MCF 10A (cell line): Measurements from ENCODE around the gene ZFP92. TPM values are rescaled to one million over a fixed set of nuclear protein-coding genes. Genes with fewer than 3 reads are reported as not detected.

Source experiments
- BruUV-seq: library from RNA; stranded (reverse); fragments of 400-500 nt; replicated peaks from 2 replicates; lab custom pipeline; 2021; lab: Mats Ljungman, UMichigan
- CTCF ChIA-PET: fragments of 300-600 bp; sonication (Branson Sonifier 250); formaldehyde crosslinking; extraction: SDS; loops from one replicate; lab custom pipeline; 2021; ENCODE audit warnings: antibody characterized with exemption, inconsistent platforms; lab: Yijun Ruan, JAX
- POLR2A ChIA-PET: fragments of 300-600, 350-650 bp; sonication (Branson Sonifier 250); formaldehyde crosslinking; extraction: SDS; loops from one replicate; lab custom pipeline; 2020; ENCODE audit warnings: antibody characterized with exemption, inconsistent platforms; lab: Yijun Ruan, JAX
- DNase-seq: peaks from one replicate; pipeline ENCODE4 v3.0.0-alpha.2; 2018; ENCODE audit not compliant: unreplicated experiment
- H3K27ac Mint-ChIP-seq: one replicate; pipeline ENCODE4 v1.8.0; 2022; ENCODE audit warnings: mild to moderate bottlenecking, low read depth, mixed read lengths; ENCODE audit not compliant: unreplicated experiment
- H3K27me3 Mint-ChIP-seq: one replicate; pipeline ENCODE4 v1.8.0; 2022; ENCODE audit warnings: mixed read lengths; ENCODE audit not compliant: insufficient read depth, unreplicated experiment
- H3K36me3 Mint-ChIP-seq: one replicate; pipeline ENCODE4 v1.8.0; 2022; ENCODE audit warnings: mild to moderate bottlenecking, moderate library complexity, mixed read lengths; ENCODE audit not compliant: insufficient read depth, unreplicated experiment
- H3K4me1 Mint-ChIP-seq: one replicate; pipeline ENCODE4 v1.8.0; 2022; ENCODE audit warnings: mixed read lengths; ENCODE audit not compliant: insufficient read depth, unreplicated experiment
- H3K4me3 Mint-ChIP-seq: one replicate; pipeline ENCODE4 v1.8.0; 2022; ENCODE audit warnings: mild to moderate bottlenecking, moderate library complexity, mixed read lengths; ENCODE audit not compliant: unreplicated experiment
- H3K9me3 Mint-ChIP-seq: one replicate; pipeline ENCODE4 v1.8.0; 2022; ENCODE audit warnings: mixed read lengths; ENCODE audit not compliant: unreplicated experiment
- intact Hi-C: fragments of 100-400 bp; cut with micrococcal nuclease; formaldehyde crosslinking; loops from 2 replicates; pipeline ENCODE4 v1.14.1; 2022
- total RNA-seq: library from RNA; stranded (reverse); gene quantifications from 2 replicates; pipeline ENCODE4 v1.2.3, GENCODE V29; 2022
- TF ChIP-seq, protein P1 (sequence below): fragments of 200-600 bp; IDR thresholded peaks from one replicate; pipeline ENCODE4 v1.8.0; 2022; ENCODE audit warnings: antibody characterized with exemption, mild to moderate bottlenecking; ENCODE audit not compliant: unreplicated experiment

The ZFP92 gene
- total RNA-seq, 1 experiment from 2014 or later, result not detected

GRCh38 chrX:153392642-153393321, 18.5 kb upstream of the ZFP92 start:
- no peak overlapping the region for H3K4me3 Mint-ChIP-seq
- no peaks in the 10 kb centered on the region for H3K9me3 Mint-ChIP-seq
- ChIA-PET POLR2A (no interaction called here), CTCF (interaction anchor here (0.6 to 1.3 kb wide), 2 partner anchors 20 to 91 kb away, joined by 3 read pairs; no protein-coding TSS in a partner anchor)
- no peaks in the 10 kb centered on the region for H3K4me1 Mint-ChIP-seq
- BruUV-seq, result no TSS peak
- DNase-seq, result no peak
- no peak overlapping the region for H3K27ac Mint-ChIP-seq
- intact Hi-C loops, result no loop called here
- no peaks in the 10 kb centered on the region for H3K36me3 Mint-ChIP-seq
- TF ChIP-seq, protein P1, sequence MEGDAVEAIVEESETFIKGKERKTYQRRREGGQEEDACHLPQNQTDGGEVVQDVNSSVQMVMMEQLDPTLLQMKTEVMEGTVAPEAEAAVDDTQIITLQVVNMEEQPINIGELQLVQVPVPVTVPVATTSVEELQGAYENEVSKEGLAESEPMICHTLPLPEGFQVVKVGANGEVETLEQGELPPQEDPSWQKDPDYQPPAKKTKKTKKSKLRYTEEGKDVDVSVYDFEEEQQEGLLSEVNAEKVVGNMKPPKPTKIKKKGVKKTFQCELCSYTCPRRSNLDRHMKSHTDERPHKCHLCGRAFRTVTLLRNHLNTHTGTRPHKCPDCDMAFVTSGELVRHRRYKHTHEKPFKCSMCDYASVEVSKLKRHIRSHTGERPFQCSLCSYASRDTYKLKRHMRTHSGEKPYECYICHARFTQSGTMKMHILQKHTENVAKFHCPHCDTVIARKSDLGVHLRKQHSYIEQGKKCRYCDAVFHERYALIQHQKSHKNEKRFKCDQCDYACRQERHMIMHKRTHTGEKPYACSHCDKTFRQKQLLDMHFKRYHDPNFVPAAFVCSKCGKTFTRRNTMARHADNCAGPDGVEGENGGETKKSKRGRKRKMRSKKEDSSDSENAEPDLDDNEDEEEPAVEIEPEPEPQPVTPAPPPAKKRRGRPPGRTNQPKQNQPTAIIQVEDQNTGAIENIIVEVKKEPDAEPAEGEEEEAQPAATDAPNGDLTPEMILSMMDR, result no peak
- H3K27me3 Mint-ChIP-seq, result no peaks in the 10 kb centered on the region

DNA sequence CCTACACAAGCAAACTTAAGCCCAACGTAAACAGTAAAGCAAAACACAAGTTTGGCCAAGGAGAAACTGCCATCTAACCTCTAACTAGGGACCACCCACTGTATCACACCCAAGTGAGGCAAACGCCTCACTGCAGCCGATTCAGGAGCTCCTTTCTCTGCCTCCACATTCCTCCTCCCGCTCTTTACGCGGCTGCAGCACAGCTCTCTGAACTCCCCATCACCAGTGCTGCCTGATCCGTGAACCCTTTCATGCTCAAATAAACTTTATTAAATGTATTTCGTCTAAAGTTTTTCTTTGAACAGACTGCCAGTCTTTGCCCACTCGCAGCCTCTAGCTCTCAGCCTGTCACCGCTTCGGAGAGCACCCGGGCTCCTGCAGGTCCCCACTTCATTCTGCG, 16.7 kb upstream of the ZFP92 start:
- no peak for DNase-seq
- POLR2A ChIA-PET, result no interaction called here
- TF ChIP-seq, protein P1, result no peak
- BruUV-seq, result no TSS peak
- Mint-ChIP-seq H3K9me3 (no peaks in the 10 kb centered on the region), H3K36me3 (no peaks in the 10 kb centered on the region), H3K27me3 (no peaks in the 10 kb centered on the region), H3K27ac (no peak overlapping the region), H3K4me3 (no peak overlapping the region), H3K4me1 (no peaks in the 10 kb centered on the region)
- intact Hi-C loops, result no loop called here
- CTCF ChIA-PET, result no interaction called here

DNA sequence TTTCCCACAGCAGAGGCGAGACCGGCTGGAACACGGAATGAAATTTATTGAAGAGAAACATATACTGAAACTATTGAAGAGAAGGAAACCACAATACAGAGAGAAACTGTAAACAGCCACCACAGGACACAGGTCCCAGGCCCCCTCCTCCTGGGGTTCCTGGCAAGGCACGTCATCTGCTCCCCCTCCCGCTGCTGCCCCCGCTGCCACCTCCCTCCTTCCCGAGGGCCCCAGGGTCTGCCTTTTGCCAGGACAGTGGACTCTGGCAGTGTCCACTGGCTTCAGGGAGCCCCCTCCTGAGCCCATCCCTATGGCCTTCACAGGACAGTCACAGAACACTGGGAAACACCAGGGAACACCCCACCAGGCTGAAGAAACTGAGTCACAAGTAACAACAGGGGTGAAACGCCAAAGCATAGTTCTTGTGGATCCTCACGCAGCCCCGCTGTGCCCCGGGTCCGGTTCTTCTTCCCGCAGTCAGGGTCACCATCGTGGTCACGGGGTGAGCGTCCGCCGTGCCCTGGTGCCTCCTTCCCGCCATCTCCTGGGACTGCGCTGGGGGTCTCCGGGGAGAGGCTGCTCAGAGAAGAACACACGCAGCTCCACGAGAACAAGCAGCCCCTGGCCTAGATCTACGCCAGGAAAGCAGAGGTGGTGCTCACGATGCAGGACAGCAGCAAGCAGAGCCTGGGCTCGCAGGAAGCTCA, 15.5 kb upstream of the ZFP92 start:
- TF ChIP-seq, protein P1, result no peak
- no peak for DNase-seq
- POLR2A ChIA-PET, result no interaction called here

GRCh38 chrX:153396320-153397195, 14.7 kb upstream of the ZFP92 start:
- Mint-ChIP-seq H3K27ac (no peak overlapping the region), H3K4me1 (no peaks in the 10 kb centered on the region), H3K27me3 (no peaks in the 10 kb centered on the region), H3K4me3 (no peak overlapping the region), H3K9me3 (no peaks in the 10 kb centered on the region), H3K36me3 (no peaks in the 10 kb centered on the region)
- ChIA-PET POLR2A (no interaction called here), CTCF (no interaction called here)
- intact Hi-C loops, result no loop called here
- BruUV-seq, result no TSS peak
- TF ChIP-seq, protein P1, result no peak
- no peak for DNase-seq

More for the DNA sequence above, 15.5 kb upstream of the ZFP92 start:
- no peak overlapping the region for H3K27ac Mint-ChIP-seq
- H3K27me3 Mint-ChIP-seq, result no peaks in the 10 kb centered on the region
- no peak overlapping the region for H3K4me3 Mint-ChIP-seq
- no peaks in the 10 kb centered on the region for H3K36me3 Mint-ChIP-seq
- CTCF ChIA-PET, result no interaction called here
- H3K4me1 Mint-ChIP-seq, result no peaks in the 10 kb centered on the region
- no peaks in the 10 kb centered on the region for H3K9me3 Mint-ChIP-seq
- BruUV-seq, result no TSS peak
- intact Hi-C loops, result no loop called here
